ENCODE data around the gene HTRA1. TPM values are rescaled to one million over a fixed set of nuclear protein-coding genes. Genes with fewer than 3 reads are reported as not detected.

Gene HTRA1
- total RNA-seq, 1 experiment from 2014 or later = 32.8 TPM

GRCh38 chr10:122417667-122418066, 43.7 kb upstream of the HTRA1 start:
- Histone ChIP-seq H3K9me3 (ENCODE audit: control insufficient read depth, insufficient read depth, low read depth, low read length) (no peaks in the 10 kb centered on the region), H3K36me3 (ENCODE audit: control insufficient read depth, insufficient read depth, low read length) (peaks cover 69% of the 10 kb centered on the region), H3K4me1 (ENCODE audit: control insufficient read depth, insufficient read depth, low read length) (no peaks in the 10 kb centered on the region), H3K4me3 (ENCODE audit: low read depth in 2 of 2, low read length in 2 of 2) (no peak overlapping the region), H3K27ac (ENCODE audit: low read length) (no peak overlapping the region), H3K27me3 (ENCODE audit: control insufficient read depth, insufficient read depth, low read length) (no peaks in the 10 kb centered on the region)
- no TSS peak for BruUV-seq (replicated peaks)
- in situ Hi-C loops (cut with HindIII; ENCODE audit: low pct_unique_long_range_greater_than_20kb, low sequenced_read_pairs) = no loop called here
- intact Hi-C loops (cut with micrococcal nuclease; ENCODE audit: unreplicated experiment) = no loop called here
- CTCF ChIA-PET = no interaction called here
- ATAC-seq (no peak), DNase-seq (ENCODE audit: low read depth, low spot score) (no peak)
- POLR2A ChIA-PET = no interaction called here
- TF ChIP-seq POLR2AphosphoS5 (IDR thresholded peaks at IDR 0.05; ENCODE audit: low read depth, low read length) = no peak
- no peak for TF ChIP-seq SIN3A (IDR thresholded peaks at IDR 0.05; ENCODE audit: borderline replicate concordance, insufficient read depth, low read depth, low read length)
- TF ChIP-seq, protein P1, sequence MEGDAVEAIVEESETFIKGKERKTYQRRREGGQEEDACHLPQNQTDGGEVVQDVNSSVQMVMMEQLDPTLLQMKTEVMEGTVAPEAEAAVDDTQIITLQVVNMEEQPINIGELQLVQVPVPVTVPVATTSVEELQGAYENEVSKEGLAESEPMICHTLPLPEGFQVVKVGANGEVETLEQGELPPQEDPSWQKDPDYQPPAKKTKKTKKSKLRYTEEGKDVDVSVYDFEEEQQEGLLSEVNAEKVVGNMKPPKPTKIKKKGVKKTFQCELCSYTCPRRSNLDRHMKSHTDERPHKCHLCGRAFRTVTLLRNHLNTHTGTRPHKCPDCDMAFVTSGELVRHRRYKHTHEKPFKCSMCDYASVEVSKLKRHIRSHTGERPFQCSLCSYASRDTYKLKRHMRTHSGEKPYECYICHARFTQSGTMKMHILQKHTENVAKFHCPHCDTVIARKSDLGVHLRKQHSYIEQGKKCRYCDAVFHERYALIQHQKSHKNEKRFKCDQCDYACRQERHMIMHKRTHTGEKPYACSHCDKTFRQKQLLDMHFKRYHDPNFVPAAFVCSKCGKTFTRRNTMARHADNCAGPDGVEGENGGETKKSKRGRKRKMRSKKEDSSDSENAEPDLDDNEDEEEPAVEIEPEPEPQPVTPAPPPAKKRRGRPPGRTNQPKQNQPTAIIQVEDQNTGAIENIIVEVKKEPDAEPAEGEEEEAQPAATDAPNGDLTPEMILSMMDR (IDR thresholded peaks at IDR 0.05) = no peak
- TF ChIP-seq TCF7L2 (IDR thresholded peaks at IDR 0.05; ENCODE audit: low read depth, low read length) = no peak
- TF ChIP-seq, protein P2, sequence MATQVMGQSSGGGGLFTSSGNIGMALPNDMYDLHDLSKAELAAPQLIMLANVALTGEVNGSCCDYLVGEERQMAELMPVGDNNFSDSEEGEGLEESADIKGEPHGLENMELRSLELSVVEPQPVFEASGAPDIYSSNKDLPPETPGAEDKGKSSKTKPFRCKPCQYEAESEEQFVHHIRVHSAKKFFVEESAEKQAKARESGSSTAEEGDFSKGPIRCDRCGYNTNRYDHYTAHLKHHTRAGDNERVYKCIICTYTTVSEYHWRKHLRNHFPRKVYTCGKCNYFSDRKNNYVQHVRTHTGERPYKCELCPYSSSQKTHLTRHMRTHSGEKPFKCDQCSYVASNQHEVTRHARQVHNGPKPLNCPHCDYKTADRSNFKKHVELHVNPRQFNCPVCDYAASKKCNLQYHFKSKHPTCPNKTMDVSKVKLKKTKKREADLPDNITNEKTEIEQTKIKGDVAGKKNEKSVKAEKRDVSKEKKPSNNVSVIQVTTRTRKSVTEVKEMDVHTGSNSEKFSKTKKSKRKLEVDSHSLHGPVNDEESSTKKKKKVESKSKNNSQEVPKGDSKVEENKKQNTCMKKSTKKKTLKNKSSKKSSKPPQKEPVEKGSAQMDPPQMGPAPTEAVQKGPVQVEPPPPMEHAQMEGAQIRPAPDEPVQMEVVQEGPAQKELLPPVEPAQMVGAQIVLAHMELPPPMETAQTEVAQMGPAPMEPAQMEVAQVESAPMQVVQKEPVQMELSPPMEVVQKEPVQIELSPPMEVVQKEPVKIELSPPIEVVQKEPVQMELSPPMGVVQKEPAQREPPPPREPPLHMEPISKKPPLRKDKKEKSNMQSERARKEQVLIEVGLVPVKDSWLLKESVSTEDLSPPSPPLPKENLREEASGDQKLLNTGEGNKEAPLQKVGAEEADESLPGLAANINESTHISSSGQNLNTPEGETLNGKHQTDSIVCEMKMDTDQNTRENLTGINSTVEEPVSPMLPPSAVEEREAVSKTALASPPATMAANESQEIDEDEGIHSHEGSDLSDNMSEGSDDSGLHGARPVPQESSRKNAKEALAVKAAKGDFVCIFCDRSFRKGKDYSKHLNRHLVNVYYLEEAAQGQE (IDR thresholded peaks at IDR 0.05; ENCODE audit: insufficient read depth in 1 of 2, low read depth in 2 of 2, low read length in 1 of 2) = no peak

DNA sequence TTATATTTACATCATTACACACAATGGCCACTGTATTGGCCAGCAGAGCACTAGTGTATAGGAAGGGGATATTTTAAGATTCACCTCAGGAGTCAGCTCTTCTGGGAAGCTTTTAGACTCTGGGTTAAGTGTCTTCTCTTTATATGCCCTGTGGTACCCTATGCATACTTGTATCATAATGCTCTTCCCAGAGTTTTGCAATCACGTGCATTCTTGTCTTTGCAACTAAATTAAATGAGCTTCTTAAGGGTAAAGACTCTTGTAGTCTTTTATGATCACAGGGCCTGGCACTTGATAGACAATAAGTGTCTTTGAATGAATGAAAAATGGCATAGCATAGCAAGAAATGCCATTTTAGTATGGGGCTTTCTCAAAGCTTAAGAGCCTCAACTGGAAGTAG, 42.3 kb upstream of the HTRA1 start:
- H3K27ac ChIP-seq (ENCODE audit: low read length) = no peak overlapping the region
- CTCF ChIA-PET = no interaction called here
- H3K27me3 ChIP-seq (ENCODE audit: control insufficient read depth, insufficient read depth, low read length) = no peaks in the 10 kb centered on the region
- H3K36me3 ChIP-seq (ENCODE audit: control insufficient read depth, insufficient read depth, low read length) = peaks cover 57% of the 10 kb centered on the region
- TF ChIP-seq TCF7L2 (IDR thresholded peaks at IDR 0.05; ENCODE audit: low read depth, low read length) = no peak
- TF ChIP-seq, protein P2 (IDR thresholded peaks at IDR 0.05; ENCODE audit: insufficient read depth in 1 of 2, low read depth in 2 of 2, low read length in 1 of 2) = no peak
- TF ChIP-seq POLR2AphosphoS5 (IDR thresholded peaks at IDR 0.05; ENCODE audit: low read depth, low read length) = no peak
- TF ChIP-seq, protein P1 (IDR thresholded peaks at IDR 0.05) = no peak
- no peak for TF ChIP-seq SIN3A (IDR thresholded peaks at IDR 0.05; ENCODE audit: borderline replicate concordance, insufficient read depth, low read depth, low read length)
- DNase-seq (ENCODE audit: low read depth, low spot score) (no peak), ATAC-seq (no peak)
- H3K9me3 ChIP-seq (ENCODE audit: control insufficient read depth, insufficient read depth, low read depth, low read length) = no peaks in the 10 kb centered on the region
- no peaks in the 10 kb centered on the region for H3K4me1 ChIP-seq (ENCODE audit: control insufficient read depth, insufficient read depth, low read length)
- intact Hi-C loops (cut with micrococcal nuclease; ENCODE audit: unreplicated experiment) = no loop called here
- no peak overlapping the region for H3K4me3 ChIP-seq (ENCODE audit: low read depth in 2 of 2, low read length in 2 of 2)
- no TSS peak for BruUV-seq (replicated peaks)
- POLR2A ChIA-PET = no interaction called here
- in situ Hi-C loops (cut with HindIII; ENCODE audit: low pct_unique_long_range_greater_than_20kb, low sequenced_read_pairs) = no loop called here
